ENCODE results near the gene CCNE1.
A peak's percentile ranks its signal among the peaks of the same experiment; 100 is the strongest.

Gene CCNE1

GRCh38 chr19:29845574-29846176, 33.9 kb downstream of the CCNE1 start (continued):
- peak; percentile 99 for TF ChIP-seq ZNF341 (tag by site-specific recombination; IDR thresholded peaks at IDR 0.05; ENCODE audit: low read depth)
- TF ChIP-seq MYNN (tag by site-specific recombination; IDR thresholded peaks at IDR 0.05; ENCODE audit: borderline replicate concordance), result no peak
- peak; percentile 85; the same call in 1 of the 2 replicates for TF ChIP-seq ZNF362 (tag by site-specific recombination; IDR thresholded peaks at IDR 0.05)
- peak; percentile 97 for TF ChIP-seq ZNF335 (tag by site-specific recombination; conservative IDR thresholded peaks at IDR 0.05)
- no peak for TF ChIP-seq ZSCAN30 (tag by site-specific recombination; IDR thresholded peaks at IDR 0.05)
- TF ChIP-seq ZNF558 (tag by site-specific recombination; IDR thresholded peaks at IDR 0.05), result no peak
- no peak for TF ChIP-seq GFI1B (tag by site-specific recombination; IDR thresholded peaks at IDR 0.05)
- TF ChIP-seq ZBTB20 (tag by site-specific recombination; IDR thresholded peaks at IDR 0.05), result peak; percentile 91
- TF ChIP-seq ZNF692 (tag by site-specific recombination; IDR thresholded peaks at IDR 0.05), result 0 out of 2 replicates have a peak, but pooled peaks have one; percentile 1
- no peak for TF ChIP-seq INSM2 (tag by site-specific recombination; IDR thresholded peaks at IDR 0.05)
- 0 out of 2 replicates have a peak, but pooled peaks have one; percentile 10 for TF ChIP-seq ZNF645 (tag by site-specific recombination; IDR thresholded peaks at IDR 0.05)
- TF ChIP-seq WT1 (tag by site-specific recombination; IDR thresholded peaks at IDR 0.05), result peak; percentile 4; the same call in 1 of the 2 replicates
- no peak for TF ChIP-seq ZNF548 (tag by site-specific recombination; IDR thresholded peaks at IDR 0.05)
- TF ChIP-seq ZEB2 (tag by site-specific recombination; IDR thresholded peaks at IDR 0.05), result no peak
- 0 out of 2 replicates have a peak, but pooled peaks have one; percentile 8 for TF ChIP-seq KLF17 (tag by site-specific recombination; IDR thresholded peaks at IDR 0.05)
- no peak for TF ChIP-seq ZNF837 (tag by site-specific recombination; IDR thresholded peaks at IDR 0.05)
- TF ChIP-seq MEIS1 (CRISPR knock-in tag; IDR thresholded peaks at IDR 0.05; ENCODE audit: borderline replicate concordance), result no peak
- no peak for TF ChIP-seq TCF7L2 (IDR thresholded peaks at IDR 0.05; ENCODE audit: borderline replicate concordance, low read depth, low read length)
- no peak for TF ChIP-seq ZNF658 (tag by site-specific recombination; IDR thresholded peaks at IDR 0.05)
- 0 out of 2 replicates have a peak, but pooled peaks have one; percentile 38 for TF ChIP-seq ZNF664 (tag by site-specific recombination; IDR thresholded peaks at IDR 0.05)
- TF ChIP-seq HOXC10 (CRISPR knock-in tag; IDR thresholded peaks at IDR 0.05), result no peak
- TF ChIP-seq ZNF24 (tag by site-specific recombination; IDR thresholded peaks at IDR 0.05), result peak; percentile 98
- no peak for TF ChIP-seq ZFP41 (tag by site-specific recombination; IDR thresholded peaks at IDR 0.05; ENCODE audit: borderline replicate concordance)
- no peak for TF ChIP-seq ZNF280C (tag by site-specific recombination; IDR thresholded peaks at IDR 0.05)
- no peak for TF ChIP-seq PRDM6 (tag by site-specific recombination; IDR thresholded peaks at IDR 0.05)
- TF ChIP-seq ZNF114 (tag by site-specific recombination; IDR thresholded peaks at IDR 0.05), result no peak
- TF ChIP-seq ZBTB21 (tag by site-specific recombination; IDR thresholded peaks at IDR 0.05), result no peak; the same call in 1 of the 2 replicates
- TF ChIP-seq ZNF350 (tag by site-specific recombination; IDR thresholded peaks at IDR 0.05), result no peak
- TF ChIP-seq ZNF830 (tag by site-specific recombination; IDR thresholded peaks at IDR 0.05; ENCODE audit: low read depth), result no peak
- no peak for TF ChIP-seq GLIS1 (tag by site-specific recombination; IDR thresholded peaks at IDR 0.05)
- TF ChIP-seq ZFP37 (tag by site-specific recombination; IDR thresholded peaks at IDR 0.05), result peak; percentile 38; the same call in 1 of the 2 replicates

Data from HEK293 (cell line).